Activated gamma-delta T cell treated with Interleukin-2 at 50 U/mL for 16 hours (primary cell): ENCODE measurements around the gene NOTCH4.
"Not testable (repeated sequence)": the region's sequence is repeated elsewhere in the genome, so short reads cannot be mapped to it uniquely, and the experiment has no call there.

Experiments used
- DNase-seq: peaks from one replicate; pipeline ENCODE4 v3.0.0-alpha.2; 2020

Gene NOTCH4

GRCh38 chr6:32216998-32217397, 6.9 kb downstream of the NOTCH4 start:
- no peak for DNase-seq

GRCh38 chr6:32216285-32216684, 7.6 kb downstream of the NOTCH4 start:
- no peak for DNase-seq

- no peak for DNase-seq
Observed at GRCh38 chr6:32215617-32216016, 8.2 kb downstream of the NOTCH4 start.

GRCh38 chr6:32214126-32214525, 9.7 kb downstream of the NOTCH4 start:
- no peak for DNase-seq

GRCh38 chr6:32213649-32214048, 10.2 kb downstream of the NOTCH4 start:
- DNase-seq: no peak

GRCh38 chr6:32212076-32212760, 11.6 kb downstream of the NOTCH4 start:
- DNase-seq: no peak

- not testable (repeated sequence) for DNase-seq
Observed at GRCh38 chr6:32211432-32211831, 12.4 kb downstream of the NOTCH4 start.

- no peak for DNase-seq
Observed at GRCh38 chr6:32210191-32210601, 13.7 kb downstream of the NOTCH4 start.

GRCh38 chr6:32208996-32209395, 14.9 kb downstream of the NOTCH4 start:
- no peak for DNase-seq

- DNase-seq: no peak
Observed at GRCh38 chr6:32204268-32204715, 19.6 kb downstream of the NOTCH4 start.

- DNase-seq: no peak
Observed at GRCh38 chr6:32203426-32204267, 20.2 kb downstream of the NOTCH4 start.

GRCh38 chr6:32202186-32202585, 21.7 kb downstream of the NOTCH4 start:
- DNase-seq: no peak

GRCh38 chr6:32200711-32201475, 23.0 kb downstream of the NOTCH4 start:
- DNase-seq: no peak

GRCh38 chr6:32198866-32199265, 25.0 kb downstream of the NOTCH4 start:
- DNase-seq: no peak

- no peak for DNase-seq
Observed at GRCh38 chr6:32198345-32198696, 25.5 kb downstream of the NOTCH4 start.

GRCh38 chr6:32196682-32197616, 26.9 kb downstream of the NOTCH4 start:
- DNase-seq: no peak

GRCh38 chr6:32195902-32196681, 27.8 kb downstream of the NOTCH4 start:
- DNase-seq: peak; percentile 55

GRCh38 chr6:32195652-32195901, 28.3 kb downstream of the NOTCH4 start:
- peak; percentile 100 for DNase-seq

- no peak for DNase-seq
Observed at GRCh38 chr6:32194825-32195651, 28.8 kb downstream of the NOTCH4 start.

- no peak for DNase-seq
Observed at GRCh38 chr6:32194388-32194787, 29.5 kb downstream of the NOTCH4 start.

GRCh38 chr6:32193096-32193495, 30.8 kb downstream of the NOTCH4 start:
- DNase-seq: not testable (repeated sequence)
